Endometrial microvascular endothelial cells (primary cell): ENCODE results near the gene COL12A1. TPM values are rescaled to one million over a fixed set of nuclear protein-coding genes. Genes with fewer than 3 reads are reported as not detected.

Source experiments
- in situ Hi-C: cut with HindIII; loops from 2 replicates; pipeline ENCODE4 v1.10.0; 2017; ENCODE audit warnings: low sequenced_read_pairs, low pct_unique_long_range_greater_than_20kb; ENCODE audit errors: inconsistent ontology term
- total RNA-seq: library from RNA; depleted of rRNA; stranded (reverse); fragments of >200 nt; gene quantifications from one replicate; pipeline ENCODE4 v1.2.3, GENCODE V29; 2015; ENCODE audit errors: inconsistent ontology term

COL12A1 gene
- total RNA-seq, 1 donor from 2014 or later, result 64.7 TPM

- in situ Hi-C loops, result loop anchor here (25.0 kb wide), 1 partner anchor 1130 kb away; no protein-coding TSS in a partner anchor
Measured at GRCh38 chr6:75217193-75217592, 11.3 kb upstream of the COL12A1 start.

- in situ Hi-C loops, result loop anchor here (25.0 kb wide), 1 partner anchor 1128 kb away; no protein-coding TSS in a partner anchor
Measured at GRCh38 chr6:75215291-75215690, 9.4 kb upstream of the COL12A1 start.

GRCh38 chr6:75213732-75214131 lies 7.9 kb upstream of the COL12A1 start:
- in situ Hi-C loops, result loop anchor here (25.0 kb wide), 1 partner anchor 1126 kb away; no protein-coding TSS in a partner anchor

DNA sequence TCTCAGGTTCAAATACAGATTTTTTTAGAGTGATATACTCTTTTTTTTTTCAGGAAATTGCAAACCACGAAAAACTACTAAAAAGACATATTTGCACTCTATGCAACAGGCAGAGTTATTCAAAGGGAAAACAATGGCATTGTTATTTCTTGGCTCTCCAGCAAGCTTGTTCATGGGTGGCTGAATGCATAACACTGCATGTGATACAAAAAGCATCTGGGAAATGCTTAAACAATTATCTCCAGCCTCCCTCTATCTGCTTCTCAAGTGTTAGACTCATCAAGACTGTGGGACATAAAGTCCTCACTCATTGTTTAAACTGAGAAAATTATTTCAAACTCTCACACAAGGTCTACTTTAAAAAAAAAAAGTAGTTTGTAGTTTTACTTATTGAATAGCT lies 7.3 kb upstream of the COL12A1 start:
- in situ Hi-C loops, result loop anchor here (25.0 kb wide), 1 partner anchor 1126 kb away; no protein-coding TSS in a partner anchor

DNA sequence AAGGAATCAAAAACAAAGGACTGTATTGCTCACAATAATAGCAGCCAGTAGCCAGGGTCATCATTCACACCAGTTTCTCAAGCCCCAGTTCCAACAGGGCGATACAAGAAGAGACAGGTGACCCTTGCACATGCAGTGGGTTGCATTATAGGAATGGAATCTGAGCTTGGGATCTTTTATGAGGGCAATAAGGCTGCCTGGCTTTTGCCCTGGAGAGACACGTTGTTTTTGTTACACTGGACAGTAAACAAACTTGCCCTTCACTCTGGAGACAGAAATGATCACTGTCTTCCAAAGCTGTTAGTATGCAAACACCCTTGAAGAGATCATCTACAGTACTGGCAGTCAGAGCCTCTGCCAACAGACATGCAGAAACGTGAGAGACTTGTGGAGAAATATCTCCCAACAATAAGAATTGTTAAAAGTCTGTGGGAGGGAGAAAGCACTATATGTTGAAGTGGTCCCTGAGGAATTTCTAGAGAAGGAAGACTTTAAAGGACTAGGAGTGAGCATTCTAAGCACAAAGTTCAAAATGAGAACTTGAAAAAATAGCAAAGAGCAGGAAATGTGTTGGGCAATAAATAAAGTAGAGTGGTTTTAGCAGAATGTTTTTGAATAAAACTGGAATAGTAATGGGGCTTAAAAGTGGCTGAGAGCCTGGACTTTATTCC lies 6.2 kb upstream of the COL12A1 start:
- in situ Hi-C loops, result loop anchor here (25.0 kb wide), 1 partner anchor 1125 kb away; no protein-coding TSS in a partner anchor

DNA sequence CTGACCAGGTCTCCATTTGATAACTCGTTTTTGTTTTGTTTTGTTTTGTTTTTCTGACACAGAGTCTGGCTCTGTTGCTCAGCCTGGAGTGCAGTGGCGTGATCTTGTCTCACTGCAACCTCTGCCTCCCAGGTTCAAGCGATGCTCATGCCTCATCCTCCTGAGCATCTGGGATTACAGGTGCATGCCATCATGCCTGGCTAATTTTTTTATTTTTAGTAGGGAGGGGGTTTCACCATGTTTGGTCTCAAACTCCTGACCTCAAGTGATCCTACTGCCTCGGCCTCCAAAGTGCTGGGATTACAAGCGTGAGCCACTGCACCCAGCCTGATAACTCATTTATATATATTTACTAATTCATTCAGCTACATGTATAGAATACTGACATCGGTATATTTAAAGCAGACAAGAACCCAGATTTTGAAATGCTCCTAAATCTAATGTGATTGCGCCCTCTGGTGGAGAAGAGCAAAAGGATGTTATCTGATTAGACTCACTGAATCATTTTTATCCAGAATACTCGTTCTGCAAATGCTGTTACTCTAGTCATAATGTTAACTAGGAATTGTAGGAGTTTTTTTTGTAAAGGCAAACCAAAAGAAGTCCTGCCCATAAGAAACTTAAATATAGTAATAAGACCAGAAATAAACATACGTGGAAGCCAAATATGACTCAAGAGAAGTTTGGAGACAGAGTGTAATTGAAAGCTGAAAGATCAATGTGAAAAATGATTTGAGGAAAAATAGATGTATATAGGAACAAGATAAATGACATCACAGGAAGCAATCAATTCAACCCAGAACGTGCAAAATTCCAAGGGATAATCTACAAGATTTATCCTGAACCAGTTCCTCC lies 5.3 kb upstream of the COL12A1 start:
- in situ Hi-C loops, result loop anchor here (25.0 kb wide), 1 partner anchor 1124 kb away; no protein-coding TSS in a partner anchor

GRCh38 chr6:75209184-75209723 lies 3.4 kb upstream of the COL12A1 start:
- in situ Hi-C loops, result loop anchor here (25.0 kb wide), 1 partner anchor 1122 kb away; no protein-coding TSS in a partner anchor

- in situ Hi-C loops, result loop anchor here (25.0 kb wide), 1 partner anchor 1121 kb away; no protein-coding TSS in a partner anchor
Measured at GRCh38 chr6:75208298-75209183, 2.7 kb upstream of the COL12A1 start.

- in situ Hi-C loops, result loop anchor here (25.0 kb wide), 1 partner anchor 1119 kb away; no protein-coding TSS in a partner anchor
Measured at GRCh38 chr6:75206576-75207342, 906 bp upstream of the COL12A1 start.

DNA sequence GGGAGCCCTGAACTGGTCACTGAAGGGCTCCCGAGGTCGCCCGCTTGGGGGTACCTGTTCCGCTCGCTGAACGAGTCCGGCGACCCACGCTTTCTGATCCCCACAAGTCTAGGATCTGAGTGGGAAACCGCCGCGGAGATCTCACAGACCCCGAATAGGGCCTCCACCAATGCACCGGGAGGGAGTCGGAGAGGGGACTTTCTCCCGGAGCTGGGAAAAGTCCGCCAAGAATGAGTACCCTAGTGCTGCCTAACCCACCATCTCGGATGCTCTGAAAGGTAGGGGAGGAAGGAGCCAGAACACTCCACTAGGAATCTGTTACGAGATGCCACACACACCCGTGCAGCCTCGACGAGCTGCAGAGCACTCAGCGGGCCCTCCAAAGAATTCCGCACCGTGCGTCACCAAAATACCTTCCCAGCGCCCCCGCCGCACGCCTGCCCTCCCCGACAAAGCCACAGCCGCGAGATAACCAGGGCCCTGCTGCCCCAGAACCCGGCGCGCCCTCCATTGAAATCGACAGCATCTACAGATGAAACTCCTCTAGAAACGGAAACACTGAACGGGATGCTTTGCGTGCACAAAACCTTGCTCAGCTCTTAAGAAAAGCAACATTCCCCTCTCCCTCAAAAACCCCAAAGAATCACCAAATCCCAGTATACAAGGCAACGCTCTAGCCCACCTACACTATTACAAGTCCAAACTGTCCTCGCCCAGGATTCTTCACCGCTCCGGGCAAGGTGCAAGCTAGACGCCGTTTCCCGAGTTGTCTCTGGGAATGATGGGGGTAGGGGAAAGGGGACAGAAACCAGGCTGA lies 686 bp downstream of the COL12A1 start:
- in situ Hi-C loops, result loop anchor here (25.0 kb wide), 1 partner anchor 1118 kb away; no protein-coding TSS in a partner anchor

DNA sequence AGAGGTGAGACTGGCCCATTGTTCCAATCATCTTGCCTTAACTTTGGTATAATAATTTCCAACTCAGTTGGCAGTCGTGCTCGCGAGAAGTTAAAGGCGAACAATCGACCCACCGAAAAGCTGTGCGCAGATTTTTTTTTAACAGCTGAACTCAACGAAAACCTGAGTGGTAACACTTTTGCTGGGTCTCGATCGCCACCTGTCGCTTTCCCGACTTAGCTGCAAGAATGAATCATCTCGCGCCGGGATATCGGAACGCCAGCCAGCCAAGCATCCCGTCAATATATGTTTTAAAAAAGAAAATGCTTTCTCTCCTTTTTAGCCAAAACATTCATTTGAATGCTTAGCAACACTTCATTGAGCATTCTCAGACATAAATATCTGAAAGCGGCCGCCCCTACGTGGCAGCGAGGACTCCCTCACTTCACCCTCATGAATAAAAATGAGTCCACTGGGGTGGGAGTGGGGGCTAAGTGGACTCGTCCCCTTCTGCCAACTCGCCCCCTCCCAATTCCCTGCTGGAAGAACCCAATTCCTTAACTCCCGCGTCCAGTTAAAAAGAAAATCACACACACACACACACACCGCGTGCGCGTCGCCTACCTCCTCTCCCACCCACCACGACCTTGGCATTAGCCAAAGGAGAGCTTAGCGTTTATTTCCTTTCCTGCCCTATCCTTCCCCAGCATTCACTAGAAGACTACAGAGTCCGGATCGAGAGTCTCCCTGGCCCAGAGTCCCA lies 1.5 kb downstream of the COL12A1 start:
- in situ Hi-C loops, result loop anchor here (25.0 kb wide), 1 partner anchor 1117 kb away; no protein-coding TSS in a partner anchor

- in situ Hi-C loops, result loop anchor here (25.0 kb wide), 1 partner anchor 1116 kb away; no protein-coding TSS in a partner anchor
Measured at GRCh38 chr6:75203721-75204120, 2.1 kb downstream of the COL12A1 start.

- in situ Hi-C loops, result loop anchor here (25.0 kb wide), 1 partner anchor 1115 kb away; no protein-coding TSS in a partner anchor
Measured at GRCh38 chr6:75202676-75203131, 3.1 kb downstream of the COL12A1 start.

DNA sequence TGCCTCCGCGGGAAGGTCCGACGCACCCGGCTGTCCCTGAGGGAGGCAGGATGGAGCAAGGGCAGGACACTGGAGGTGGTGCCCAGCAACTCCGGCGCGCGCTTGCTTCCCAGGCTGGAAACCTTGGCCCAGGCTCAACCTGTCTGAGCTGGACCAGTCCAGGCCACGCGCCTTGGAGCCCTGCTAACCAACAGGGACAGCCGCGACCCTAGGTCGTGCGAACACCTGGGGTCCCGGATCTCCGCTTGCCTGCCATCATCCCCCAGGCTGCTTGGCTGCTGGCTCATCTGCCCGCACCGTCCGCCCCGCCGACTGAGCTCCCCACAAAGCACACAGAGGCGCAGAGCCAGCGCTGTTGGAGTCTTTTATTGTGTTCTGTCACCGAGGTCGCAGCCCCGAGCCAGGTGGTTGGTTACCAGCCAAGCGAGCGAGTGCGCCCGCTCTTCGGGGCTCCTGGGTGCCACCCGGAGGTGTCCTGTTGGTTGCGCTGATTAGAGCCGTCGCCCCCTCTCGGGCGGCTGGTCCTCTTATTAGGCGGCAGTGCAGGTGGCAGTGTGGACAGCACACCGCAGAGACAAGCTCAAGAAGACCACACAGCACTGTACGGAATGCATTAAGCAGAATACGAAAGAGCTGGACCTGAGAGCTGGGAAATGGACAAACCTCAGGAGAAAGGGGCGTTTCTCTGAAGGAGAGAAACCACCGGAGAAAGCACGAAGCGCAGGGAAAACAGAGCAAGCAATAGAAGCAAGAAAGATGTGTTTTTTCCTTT lies 3.8 kb downstream of the COL12A1 start:
- in situ Hi-C loops, result loop anchor here (25.0 kb wide), 1 partner anchor 1115 kb away; no protein-coding TSS in a partner anchor

- in situ Hi-C loops, result loop anchor here (25.0 kb wide), 1 partner anchor 1114 kb away; no protein-coding TSS in a partner anchor
Measured at GRCh38 chr6:75201021-75201420, 4.8 kb downstream of the COL12A1 start.
